Stimulated activated CD8-positive, alpha-beta memory T cell treated with anti-CD3 and anti-CD28 coated beads, Interleukin-4, amount 100 ng/mL, for 48 hours (primary cell): Measurements from ENCODE around the gene ALDH8A1.

Source experiments
- DNase-seq: peaks from one replicate; pipeline ENCODE4 v3.0.0-alpha.2; 2020

The ALDH8A1 gene

DNA sequence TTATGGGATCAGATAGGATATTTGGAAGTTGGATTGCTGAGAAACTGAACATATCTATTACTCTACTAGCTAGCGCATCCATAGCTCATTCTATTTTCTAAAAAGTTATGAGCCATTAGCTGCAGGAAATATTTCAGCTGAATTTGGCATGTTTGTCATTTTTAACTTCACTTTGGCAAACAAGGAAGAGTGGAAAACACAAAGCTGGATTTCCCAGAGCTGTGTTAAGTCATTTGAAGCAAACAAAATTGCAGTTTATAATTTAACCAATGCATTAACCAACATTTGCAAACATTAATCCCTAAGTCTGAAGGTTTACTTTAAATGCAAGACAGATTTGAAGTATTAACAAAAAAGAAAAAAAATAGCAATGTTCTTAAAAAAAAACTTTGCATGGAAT, 1.2 kb downstream of the ALDH8A1 start:
- no peak for DNase-seq

DNA sequence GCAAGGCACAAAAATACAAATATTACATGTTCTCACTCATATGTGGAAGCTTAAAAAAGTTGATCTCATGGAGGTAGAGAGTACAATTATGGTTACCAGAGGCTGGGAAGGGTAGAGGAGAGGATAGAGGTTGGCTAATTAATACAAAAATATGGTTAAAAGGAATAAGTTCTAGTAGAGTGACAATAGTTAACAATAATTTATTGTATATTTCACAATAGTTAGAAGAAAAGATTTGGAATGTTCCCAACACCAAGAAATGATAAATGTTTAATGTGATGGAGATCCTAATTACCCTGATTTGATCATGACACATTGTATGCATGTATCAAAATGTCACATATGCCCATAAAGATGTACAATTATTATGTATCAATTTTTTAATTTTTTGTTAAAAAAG, 1.8 kb downstream of the ALDH8A1 start:
- DNase-seq: no peak

DNA sequence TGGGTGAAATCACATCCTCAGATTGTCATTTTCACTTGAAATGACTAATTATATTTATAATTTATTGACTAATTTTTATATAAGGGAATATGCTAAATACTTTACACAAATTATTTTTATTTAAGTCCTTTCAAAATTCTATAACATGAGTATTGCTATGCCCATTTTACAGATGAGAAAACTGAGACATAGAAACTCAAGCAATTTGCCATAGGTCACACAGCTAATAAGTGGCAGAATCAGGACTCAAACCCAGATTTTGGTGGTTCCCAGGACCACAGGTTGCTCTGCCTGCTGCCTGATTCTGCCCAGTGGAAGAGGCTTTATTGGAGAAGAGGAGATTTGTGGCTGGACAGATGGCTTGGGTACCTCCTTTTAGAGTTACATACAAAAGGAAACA, 4.9 kb downstream of the ALDH8A1 start:
- no peak for DNase-seq

DNA sequence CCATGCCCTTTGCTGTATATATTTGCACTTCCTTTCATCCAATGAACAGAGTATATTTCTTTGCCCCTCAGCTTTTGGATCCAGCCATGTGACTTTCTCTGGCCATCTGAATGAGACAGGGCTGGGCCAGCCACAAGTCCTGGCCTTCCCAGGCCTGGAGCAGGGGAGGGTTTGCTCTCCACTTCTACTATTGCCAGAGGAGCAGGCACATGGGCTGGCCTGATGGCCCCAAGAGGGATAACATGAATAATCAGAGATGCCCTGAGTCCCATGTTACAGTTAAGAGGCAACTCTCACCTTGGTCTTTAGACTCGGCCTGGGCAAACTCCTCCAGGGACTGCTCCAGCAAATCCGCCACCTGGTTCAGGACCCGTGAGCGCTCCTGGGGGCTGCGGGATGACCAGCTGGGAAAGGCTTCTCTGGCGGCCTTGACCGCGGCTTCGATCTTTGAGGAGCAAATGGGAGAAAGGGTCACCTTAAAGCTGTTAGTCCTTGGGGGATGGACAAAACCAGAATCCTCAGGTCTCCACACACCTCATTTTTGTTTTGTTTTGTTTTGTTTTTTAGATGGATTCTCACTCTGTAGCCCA, 6.3 kb downstream of the ALDH8A1 start:
- no peak for DNase-seq

DNA sequence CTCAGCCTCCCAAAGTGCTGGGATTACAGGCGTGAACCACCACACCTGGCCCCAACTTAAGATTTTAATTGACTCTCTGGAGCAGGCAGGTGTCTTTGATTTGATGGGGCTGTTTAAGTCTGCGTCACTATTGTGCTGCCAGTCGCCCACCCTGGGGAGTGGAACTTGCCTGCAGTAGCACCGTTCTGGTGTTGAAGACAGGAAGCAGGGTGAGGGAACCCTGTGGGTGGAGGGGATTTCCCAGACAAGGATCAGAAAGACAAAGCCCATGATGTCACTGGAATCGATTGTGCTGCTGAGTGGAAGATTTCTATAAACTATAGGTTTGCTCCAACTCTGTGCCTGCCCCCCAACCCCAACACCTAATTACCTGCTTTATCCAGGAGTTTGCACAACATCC, 11.0 kb downstream of the ALDH8A1 start:
- peak; percentile 79 for DNase-seq

DNA sequence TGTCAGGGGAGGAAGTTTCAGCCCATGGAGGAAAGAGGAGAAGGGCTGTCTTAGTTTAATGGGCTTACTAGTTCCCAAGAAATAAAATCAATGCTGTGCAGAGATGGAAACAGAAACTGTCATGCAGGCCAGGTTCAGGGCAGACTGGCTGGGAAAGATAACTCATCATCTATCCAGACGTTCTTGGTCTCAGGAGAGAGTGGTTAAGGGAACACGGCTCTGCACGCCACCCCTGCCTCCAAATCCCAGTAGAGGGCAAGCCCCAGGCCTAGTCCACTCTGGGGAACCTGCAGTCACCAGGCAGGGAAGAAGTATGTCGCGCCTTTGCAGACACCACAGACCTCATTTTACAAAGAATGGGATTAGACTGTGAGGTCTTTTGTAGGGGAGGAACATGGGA, 12.5 kb downstream of the ALDH8A1 start:
- DNase-seq: no peak

DNA sequence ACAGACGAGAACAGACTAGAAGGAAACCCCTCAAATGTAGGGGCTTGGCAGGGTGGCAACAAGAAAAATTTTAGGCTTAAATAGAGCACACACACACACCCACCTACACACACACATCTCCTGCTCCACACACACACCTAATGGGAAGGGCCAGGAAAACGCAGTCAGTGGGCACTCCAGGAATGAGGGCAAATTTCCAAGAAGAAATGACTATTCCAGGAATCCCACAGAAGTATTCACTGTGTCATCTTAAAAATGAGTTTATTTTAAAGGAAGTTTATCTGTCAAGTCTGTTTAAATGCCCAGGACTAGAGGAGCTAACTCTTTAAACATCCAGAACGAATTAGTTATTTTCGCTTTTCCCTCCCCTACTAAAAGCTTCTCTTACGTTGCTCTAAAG, 13.0 kb downstream of the ALDH8A1 start:
- DNase-seq: no peak

DNA sequence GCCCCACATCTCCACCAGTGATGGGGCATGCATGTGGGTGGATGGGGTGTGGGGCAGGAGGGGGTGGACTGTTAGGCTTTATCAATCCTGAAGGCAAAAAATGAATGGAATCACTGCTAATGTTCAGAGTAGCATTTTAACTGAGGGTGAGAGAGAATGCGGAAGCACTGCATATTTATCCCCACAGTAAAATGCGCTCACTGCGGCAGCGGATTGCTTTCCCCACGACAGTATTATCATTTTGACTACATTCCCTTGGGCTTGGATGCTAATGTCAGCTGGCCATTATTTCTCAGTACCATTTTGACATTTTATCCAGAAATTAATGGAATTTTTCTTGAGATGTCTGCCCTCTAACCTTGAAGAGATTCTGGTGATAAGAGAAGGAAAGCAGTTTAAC, 13.4 kb downstream of the ALDH8A1 start:
- DNase-seq: no peak

DNA sequence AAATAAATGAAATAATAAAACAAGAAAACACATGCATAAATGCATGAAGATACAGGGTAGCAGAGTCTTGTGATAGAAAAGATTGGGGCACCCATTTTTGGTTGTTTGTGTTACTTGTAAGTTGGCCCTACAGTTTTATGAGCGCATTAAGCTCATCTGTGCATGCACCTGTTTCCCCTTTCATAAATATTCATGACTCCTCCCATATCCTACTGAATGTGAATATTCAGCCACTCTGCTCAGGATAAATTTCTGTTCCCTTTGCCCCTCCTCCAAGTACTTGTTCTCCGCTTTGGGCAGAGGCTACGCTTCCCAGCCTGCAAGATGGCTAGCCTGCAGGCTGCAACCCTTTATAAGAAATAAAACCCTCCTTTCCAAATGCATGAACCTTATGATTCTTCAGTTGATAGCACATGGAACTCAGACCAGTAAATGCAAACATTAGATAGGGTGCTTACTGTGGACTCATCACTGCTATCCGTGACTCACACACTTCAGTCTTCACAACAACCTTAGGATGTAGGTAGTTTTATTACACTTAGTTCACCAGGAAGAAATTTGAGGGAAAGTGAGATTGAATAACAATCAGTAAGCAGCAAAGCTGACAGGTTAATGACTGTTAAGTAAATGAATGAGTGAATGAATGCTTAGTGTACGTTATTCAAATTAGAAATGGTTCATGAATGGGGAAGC, 15.0 kb downstream of the ALDH8A1 start:
- no peak for DNase-seq

DNA sequence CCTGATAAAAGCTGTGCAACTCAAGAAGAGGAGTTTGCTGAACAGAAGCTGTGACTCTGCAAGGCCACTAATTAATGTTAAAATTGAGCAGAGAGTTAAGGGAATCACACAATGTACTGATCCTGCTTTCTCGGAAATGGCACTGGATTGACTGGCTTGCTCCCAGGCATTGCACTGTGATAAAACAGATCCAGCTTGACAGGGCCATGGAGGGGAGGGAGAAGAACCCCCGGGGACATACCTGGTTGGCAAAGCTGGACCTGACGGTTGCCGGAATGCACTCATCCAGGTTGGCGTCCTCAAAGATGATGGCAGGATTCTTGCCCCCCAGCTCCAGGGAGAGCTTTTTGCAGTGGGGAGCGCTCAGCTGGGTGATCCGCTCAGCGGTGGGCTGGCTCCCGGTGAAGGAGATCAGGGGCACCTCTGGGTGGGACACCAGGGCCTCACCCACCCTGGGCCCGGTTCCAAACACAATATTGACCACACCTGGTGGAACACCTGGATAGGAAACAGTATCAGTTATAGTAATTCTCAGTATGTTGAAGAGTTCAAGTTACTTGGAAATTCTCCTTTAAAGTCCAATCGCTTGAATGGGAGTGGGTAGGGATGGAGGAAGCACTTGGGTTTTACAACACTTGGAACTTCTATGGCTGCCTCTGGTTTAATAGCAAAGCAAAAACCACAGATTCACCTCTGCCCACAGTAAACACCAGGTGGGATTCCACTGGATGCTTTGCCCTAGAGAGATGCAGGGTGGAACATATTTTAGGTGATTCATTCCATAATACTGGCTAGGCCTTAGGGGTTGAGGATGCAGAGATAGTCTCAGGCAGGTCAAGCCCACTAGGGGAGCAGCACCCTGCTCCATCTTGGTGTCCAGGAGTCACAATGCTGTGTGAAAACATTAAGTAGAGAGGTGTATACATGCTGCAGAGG, 17.1 kb downstream of the ALDH8A1 start:
- DNase-seq: no peak

DNA sequence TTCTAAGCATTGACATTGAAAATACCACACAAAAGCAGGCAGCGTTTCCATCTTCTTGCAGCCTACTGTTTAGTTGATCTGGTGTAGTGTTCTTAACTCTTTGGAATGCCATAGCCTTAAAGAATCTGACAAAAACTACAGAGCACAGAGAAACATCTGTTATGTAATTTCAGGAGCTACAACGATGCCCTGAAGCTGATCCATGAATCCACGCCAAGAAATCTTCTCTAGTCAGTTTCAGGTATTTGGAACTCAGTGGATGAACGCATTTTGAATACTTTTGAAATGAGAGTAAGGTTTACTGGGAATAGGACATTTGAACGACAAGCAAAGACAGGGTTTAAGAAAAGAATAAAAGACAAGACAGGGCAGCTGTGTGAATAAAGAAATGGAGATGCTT, 17.8 kb downstream of the ALDH8A1 start:
- no peak for DNase-seq

DNA sequence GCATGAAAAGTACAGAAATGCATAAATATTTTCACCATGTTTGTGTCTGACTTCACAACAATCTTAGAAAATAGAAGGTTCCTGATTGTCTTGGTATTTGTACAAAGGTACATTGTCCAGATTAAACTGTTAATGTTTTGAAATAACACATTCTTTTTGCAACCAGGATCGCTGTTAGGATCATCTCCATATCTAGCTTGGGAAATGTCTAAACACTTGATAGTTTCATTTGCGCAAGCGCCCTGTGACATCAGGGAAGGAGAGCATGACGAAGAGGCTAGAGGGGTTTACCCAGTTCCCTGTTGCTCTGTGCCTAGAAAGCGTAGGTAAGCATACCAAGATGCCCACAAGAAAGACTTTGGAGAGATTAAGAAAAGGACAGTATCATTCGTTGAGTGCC, 19.4 kb downstream of the ALDH8A1 start:
- DNase-seq: no peak

DNA sequence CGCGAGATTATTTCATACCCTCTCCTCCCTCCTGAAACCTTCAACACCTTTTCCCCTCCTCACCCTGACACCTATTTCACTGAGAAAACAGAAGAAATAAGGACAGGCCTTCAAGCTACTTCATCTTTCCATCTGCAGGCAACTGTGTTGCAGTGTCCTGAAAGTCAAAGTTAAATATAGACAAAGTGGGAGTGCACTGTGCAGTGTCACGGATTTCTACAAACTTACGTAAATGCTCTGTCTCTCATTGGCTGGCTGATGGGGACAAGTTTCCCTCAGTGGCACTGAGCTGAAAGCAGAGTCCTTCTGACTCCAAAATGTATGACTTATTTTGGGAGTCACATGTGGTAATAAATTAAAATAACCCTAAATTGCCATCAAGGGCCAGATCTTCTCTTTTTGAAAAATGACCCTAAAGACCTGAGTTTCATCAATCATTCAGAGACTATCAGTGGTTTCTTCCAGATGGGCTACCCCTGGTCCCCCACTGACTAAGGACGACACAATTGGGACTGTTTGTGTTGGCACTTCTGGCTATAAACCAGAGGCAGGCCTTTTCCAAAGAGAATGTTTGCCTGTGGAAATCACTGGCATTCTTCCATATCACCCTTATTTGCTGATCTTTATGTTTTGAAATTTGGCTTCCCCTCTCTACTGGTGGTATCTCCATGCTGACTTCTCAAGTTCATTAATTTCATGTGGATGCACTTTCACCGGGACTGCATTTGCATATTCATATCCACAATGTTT, 21.6 kb downstream of the ALDH8A1 start:
- DNase-seq: no peak

DNA sequence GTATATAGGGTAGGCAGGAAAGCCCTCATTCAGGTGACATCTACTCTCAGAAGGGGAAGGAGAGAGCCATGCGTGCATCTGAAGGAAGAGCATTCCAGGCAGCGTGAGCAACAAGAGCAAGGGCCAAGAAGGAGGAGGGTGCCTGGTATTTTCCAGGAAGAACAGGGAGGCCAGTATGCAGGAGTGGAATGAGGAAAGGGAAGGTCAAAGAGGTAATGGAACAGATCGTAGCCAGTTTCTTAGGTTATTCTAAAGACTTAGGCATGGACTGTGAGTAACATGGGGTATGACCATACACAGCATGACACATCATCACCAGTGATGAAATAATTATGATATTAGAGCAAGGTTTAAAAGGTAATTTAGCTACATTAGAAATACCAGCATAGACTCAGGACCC, 24.1 kb downstream of the ALDH8A1 start:
- no peak for DNase-seq

DNA sequence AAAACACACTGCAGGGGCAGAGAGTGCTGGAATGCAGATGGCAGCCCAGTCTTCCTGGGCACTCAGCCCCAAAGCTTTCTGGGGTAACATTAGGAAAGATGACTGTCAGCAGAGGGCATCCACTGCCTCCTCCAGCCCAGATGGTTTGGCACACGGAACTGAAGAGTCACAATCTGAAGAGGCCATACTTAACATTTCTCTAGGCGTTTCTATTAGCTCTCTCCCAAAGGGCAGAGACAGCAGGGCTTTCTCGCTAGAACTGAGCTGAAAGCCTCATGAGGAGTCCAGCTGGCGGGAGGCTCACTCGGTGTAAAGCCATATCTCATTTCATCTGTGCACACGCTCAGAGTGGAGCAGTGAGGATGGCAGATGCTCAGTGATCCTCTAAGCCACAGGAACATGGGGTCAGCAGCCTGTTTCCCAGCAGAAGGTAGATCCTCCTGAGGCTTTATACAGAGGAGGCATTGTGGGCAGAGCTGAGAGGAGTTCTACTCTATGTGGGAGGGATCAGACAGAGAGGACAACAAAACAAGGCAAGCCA, 28.1 kb downstream of the ALDH8A1 start:
- DNase-seq: no peak

DNA sequence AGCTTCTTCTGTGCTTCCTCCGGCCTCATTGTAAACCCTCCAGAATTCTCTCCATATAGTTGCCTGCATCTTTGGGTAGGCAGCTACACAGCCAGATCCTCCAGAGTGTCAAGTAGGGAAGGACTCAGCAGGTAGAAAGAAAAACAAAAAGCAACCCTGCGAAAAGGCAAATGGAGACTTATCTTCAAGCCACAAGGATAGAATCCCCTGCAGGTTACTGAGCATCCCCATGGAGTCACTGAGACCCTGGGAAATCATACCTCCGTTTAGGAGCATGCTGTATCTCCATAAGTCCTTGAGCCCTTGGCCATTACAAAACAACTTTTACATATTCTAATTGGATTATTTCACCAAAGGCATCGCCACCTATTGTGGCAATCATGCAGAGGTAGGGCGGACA, 28.6 kb downstream of the ALDH8A1 start:
- no peak for DNase-seq

DNA sequence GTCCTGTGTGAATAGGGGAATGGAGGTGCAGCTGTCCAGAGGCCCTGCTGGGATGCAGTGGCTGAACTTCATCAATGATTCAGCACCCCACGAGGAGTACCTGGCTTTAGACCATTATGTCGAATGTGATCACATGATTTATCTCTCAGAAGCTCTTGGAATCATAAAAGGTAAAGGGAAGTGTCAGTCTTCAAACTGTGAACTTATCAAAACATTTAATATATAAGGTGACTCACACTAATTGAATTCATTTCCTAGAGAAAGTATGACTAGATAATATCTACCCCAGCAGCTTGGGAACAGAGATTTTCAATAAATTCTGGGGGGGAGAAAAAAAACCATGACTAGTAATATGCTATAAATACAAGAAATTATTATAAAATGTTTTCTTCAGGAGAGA, 29.5 kb downstream of the ALDH8A1 start:
- no peak for DNase-seq

DNA sequence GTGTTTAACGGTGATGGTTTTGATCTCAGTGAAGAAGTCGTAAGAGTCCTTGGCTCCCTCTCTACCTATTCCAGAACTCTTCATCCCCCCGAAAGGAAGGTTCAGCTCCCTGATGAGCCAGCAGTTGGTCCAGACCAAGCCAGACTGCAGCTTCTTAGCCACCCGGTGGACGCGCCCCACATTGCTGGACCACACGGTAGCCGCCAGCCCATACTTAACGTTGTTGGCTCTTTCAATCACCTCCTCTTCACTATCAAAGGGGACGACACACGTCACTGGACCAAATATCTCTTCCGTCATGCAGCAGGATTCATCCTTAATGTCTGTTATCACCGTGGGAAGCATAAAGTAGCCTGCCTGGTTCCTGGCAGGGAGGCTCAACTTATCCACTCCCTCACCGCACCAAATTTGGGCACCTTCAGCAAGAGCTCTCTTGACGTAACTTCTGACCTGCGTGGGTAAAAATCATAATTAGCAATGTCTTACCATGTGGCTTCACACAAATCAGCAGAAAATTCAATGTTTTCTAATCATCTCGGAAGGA, 31.4 kb downstream of the ALDH8A1 start:
- no peak for DNase-seq

DNA sequence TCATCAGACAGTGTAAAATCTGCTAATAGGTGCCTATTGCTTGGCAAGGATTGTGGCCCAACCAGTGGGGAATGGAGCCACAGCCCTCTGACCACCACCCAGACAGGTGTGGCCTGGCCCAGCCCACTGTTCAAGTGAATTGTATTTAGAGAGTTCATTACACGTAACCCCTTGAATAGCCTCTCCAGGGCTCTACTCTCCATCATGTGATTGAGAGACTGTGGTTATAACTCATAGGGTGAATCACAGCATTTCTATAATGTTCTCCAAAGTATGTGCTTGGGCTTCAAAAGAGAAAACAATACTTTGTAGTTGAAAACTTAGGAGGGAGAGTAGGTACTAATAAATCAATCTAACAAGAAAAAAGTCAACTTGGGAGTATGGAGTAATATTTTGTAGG, 38.4 kb downstream of the ALDH8A1 start:
- no peak for DNase-seq

DNA sequence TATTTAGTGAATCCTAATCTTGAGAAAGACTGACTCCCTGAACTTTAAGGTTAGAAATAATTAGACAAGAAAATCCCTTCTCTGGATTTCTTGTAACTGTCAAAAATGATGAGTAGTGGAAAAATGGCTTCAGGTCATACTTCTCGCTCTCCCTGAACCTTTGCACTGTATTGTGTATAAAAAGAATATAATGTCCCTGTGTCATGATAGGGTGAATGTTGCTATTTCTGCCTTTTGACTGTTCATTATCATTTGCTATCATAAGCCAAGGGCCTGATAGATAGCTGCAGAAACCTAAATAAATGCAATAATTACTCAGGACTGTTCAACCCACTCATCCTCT, 39.3 kb downstream of the ALDH8A1 start:
- DNase-seq: no peak

DNA sequence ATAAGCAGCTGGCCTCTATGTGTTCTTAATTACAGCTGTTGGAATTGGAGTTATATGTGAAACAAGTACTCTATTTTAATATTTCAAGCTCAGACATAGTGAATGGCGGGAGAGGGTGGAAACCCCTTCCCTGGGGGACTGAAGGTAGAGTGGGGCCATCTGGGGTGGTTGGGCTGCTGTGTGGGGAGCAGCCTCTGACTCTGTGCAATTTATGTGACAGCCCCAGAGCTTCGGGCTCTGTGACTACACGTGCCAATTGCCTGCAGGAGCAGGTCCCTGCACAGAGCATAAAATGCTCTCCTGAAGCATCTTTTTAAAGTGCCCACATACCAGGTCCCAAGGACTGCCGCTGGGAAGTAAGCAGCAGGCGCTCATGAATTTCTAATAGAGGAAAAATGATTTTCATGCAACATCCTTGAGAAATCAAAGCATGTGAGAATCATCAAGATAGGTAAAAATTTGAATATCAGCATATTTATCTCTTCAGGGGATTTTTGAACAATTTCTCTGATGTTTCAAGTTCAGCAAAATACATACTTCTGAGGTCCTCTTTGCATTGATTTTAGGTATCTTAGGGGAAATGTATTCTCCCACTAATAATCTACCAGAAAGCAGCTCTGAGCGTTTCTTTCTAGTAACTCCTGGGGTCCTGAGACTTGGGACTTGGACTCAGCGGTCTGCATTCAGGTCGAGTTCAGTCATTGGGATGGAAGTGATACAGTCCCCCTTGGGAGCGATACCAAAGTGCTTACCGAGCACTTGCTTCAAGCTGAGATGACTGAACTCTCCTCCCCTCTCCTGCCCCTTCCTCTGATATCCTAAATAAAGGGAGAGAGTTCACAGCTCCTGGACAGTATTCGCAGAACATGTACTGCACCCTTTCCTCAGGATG, 40.0 kb downstream of the ALDH8A1 start:
- DNase-seq: no peak
